Loucy (cell line): ENCODE data around the gene NALCN.

Experiments used
- H2AFZ ChIP-seq: fragments of 200-600 bp; sonication (generic); 2 replicates; pipeline ENCODE4 v1.6.0; 2016; ENCODE audit warnings: antibody characterized with exemption, mild to moderate bottlenecking, low read length, moderate library complexity
- H3F3A ChIP-seq: fragments of 200-600 bp; 2 replicates; pipeline ENCODE4 v1.6.0; 2016; ENCODE audit warnings: antibody characterized with exemption, low read depth, mild to moderate bottlenecking
- H3K27me3 ChIP-seq: fragments of 200-600 bp; sonication (generic); 2 replicates; pipeline ENCODE4 v1.6.1; 2014; ENCODE audit warnings: low read length, mild to moderate bottlenecking; ENCODE audit not compliant: insufficient read depth, poor library complexity, severe bottlenecking
- H3K36me3 ChIP-seq: fragments of 200-600 bp; sonication (generic); 2 replicates; pipeline ENCODE4 v1.6.1; 2016; ENCODE audit warnings: low read length; ENCODE audit not compliant: insufficient read depth
- H3K4me1 ChIP-seq: fragments of 200-600 bp; sonication (generic); 2 replicates; pipeline ENCODE4 v1.5.1; 2014; ENCODE audit warnings: low read length, mild to moderate bottlenecking; ENCODE audit not compliant: insufficient read depth, poor library complexity, severe bottlenecking
- H3K4me2 ChIP-seq: fragments of 200-600 bp; sonication (generic); 2 replicates; pipeline ENCODE4 v1.6.0; 2014; ENCODE audit warnings: antibody characterized with exemption, low read length, low read depth, mild to moderate bottlenecking; ENCODE audit not compliant: poor library complexity, severe bottlenecking
- H3K4me3 ChIP-seq: fragments of 200-600 bp; sonication (generic); 2 replicates; pipeline ENCODE4 v1.5.1; 2014; ENCODE audit warnings: low read length, mild to moderate bottlenecking, mixed read lengths; ENCODE audit not compliant: poor library complexity, severe bottlenecking
- H3K79me2 ChIP-seq: fragments of 200-600 bp; sonication (generic); 2 replicates; pipeline ENCODE4 v1.6.1; 2014; ENCODE audit warnings: low read length; ENCODE audit not compliant: insufficient read depth
- H3K9ac ChIP-seq: fragments of 200-600 bp; sonication (generic); 2 replicates; pipeline ENCODE4 v1.6.0; 2014; ENCODE audit warnings: mild to moderate bottlenecking, low read depth, low read length, moderate library complexity; ENCODE audit not compliant: poor library complexity, severe bottlenecking
- H3K9me2 ChIP-seq: fragments of 200-600 bp; sonication (generic); replicated peaks from 2 replicates; pipeline ENCODE4 v1.6.1; 2016; ENCODE audit warnings: low read depth, low read length, mixed read lengths
- H3K9me3 ChIP-seq: fragments of 200-600 bp; sonication (generic); 2 replicates; pipeline ENCODE4 v1.6.1; 2014; ENCODE audit warnings: mild to moderate bottlenecking, antibody characterized with exemption, low read length, low read depth; ENCODE audit not compliant: insufficient read depth
- H4K20me1 ChIP-seq: fragments of 200-600 bp; sonication (generic); 2 replicates; pipeline ENCODE4 v1.6.0; 2014; ENCODE audit warnings: antibody characterized with exemption, low read length, mild to moderate bottlenecking; ENCODE audit not compliant: insufficient read depth, poor library complexity, severe bottlenecking
- CTCF ChIP-seq: fragments of 200-600 bp; sonication (generic); conservative IDR thresholded peaks from 2 replicates; pipeline ENCODE4 v1.5.1; 2014; ENCODE audit warnings: mild to moderate bottlenecking, antibody characterized with exemption, low read length
- EZH2phosphoT487 ChIP-seq: fragments of 200-600 bp; IDR thresholded peaks from 2 replicates; pipeline ENCODE4 v1.6.1; 2018; ENCODE audit warnings: antibody characterized with exemption, mild to moderate bottlenecking, moderate library complexity, borderline replicate concordance

The NALCN gene

DNA sequence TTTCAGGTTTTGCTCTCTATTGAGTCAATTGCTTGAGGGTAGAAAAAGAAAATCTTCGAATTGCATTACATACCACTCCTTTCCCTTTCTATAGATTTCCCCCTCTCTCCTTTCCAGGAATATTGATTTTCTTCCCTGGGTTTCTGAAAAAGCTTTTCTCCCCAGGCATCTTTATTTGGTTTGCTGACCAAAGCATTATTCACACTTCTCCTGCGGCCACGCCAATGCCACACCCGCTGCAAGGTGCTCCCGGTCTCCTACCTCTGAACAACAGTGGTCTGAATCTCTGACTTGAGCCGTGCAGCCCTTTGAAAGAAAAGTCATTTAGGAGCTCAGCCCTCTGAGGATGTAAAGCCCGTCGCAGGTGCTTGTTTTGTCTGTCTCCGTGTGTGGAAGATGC is 390.8 kb downstream of the NALCN start:
- H2AFZ ChIP-seq: no peak overlapping the region
- no peaks in the 10 kb centered on the region for H4K20me1 ChIP-seq
- H3K4me2 ChIP-seq: no peak overlapping the region
- H3K4me1 ChIP-seq: no peaks in the 10 kb centered on the region
- no peaks in the 10 kb centered on the region for H3K27me3 ChIP-seq
- no peak overlapping the region for H3K4me3 ChIP-seq
- H3K9me2 ChIP-seq: no peaks in the 10 kb centered on the region
- no peaks in the 10 kb centered on the region for H3F3A ChIP-seq
- TF ChIP-seq CTCF: no peak
- no peak for TF ChIP-seq EZH2phosphoT487
- H3K79me2 ChIP-seq: no peaks in the 10 kb centered on the region
- no peaks in the 10 kb centered on the region for H3K9me3 ChIP-seq
- no peaks in the 10 kb centered on the region for H3K36me3 ChIP-seq
- no peak overlapping the region for H3K9ac ChIP-seq

DNA sequence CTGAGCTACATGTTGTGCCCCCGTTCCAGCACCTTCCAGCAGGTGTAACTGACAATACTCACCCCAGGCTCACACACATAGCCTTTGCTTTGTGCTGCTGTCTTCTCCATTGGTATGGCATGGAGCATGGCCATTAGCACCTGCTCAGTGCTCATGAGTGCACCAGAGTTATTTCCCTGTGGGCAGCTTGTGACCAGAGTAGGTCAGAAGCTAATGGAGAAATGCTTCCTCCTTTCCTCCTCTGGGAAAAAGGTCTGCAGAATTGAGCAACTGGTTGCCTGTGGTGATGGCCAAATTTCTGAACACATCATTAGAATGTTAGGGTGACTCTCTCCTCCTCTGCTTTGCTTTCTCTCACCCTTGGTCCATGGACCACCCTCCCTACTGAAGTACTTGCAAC is 397.2 kb downstream of the NALCN start:
- Histone ChIP-seq H3K9me2 (no peaks in the 10 kb centered on the region), H3K4me2 (no peak overlapping the region), H3K79me2 (no peaks in the 10 kb centered on the region), H3F3A (no peaks in the 10 kb centered on the region), H3K4me1 (no peaks in the 10 kb centered on the region), H4K20me1 (no peaks in the 10 kb centered on the region), H3K27me3 (no peaks in the 10 kb centered on the region), H3K9ac (no peak overlapping the region), H3K9me3 (no peaks in the 10 kb centered on the region), H3K36me3 (no peaks in the 10 kb centered on the region), H3K4me3 (no peak overlapping the region), H2AFZ (no peak overlapping the region)
- no peak for TF ChIP-seq EZH2phosphoT487
- TF ChIP-seq CTCF: no peak

DNA sequence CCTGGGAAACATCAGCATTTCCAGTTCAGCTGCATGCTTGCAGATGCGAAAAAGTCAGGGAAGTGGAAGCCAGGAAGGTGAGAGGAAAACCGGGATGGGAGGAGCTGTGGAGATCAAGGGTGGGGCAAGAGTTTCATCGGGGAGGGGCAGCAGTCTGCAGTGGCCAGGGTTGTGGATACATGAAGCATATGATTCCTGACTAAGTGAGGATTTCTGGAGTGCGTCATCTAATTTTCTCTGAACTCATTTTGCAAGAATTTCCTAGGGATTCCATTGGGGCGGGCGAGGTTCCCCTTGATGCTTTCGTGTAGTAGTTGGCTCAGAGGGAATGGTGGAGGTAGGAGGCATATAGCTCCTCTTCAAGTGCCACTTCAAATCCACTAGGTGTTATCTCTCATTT is 397.6 kb downstream of the NALCN start:
- Histone ChIP-seq H3K9ac (no peak overlapping the region), H2AFZ (no peak overlapping the region), H3K4me1 (no peaks in the 10 kb centered on the region), H3K79me2 (no peaks in the 10 kb centered on the region), H3K36me3 (no peaks in the 10 kb centered on the region), H3K27me3 (no peaks in the 10 kb centered on the region), H4K20me1 (no peaks in the 10 kb centered on the region), H3K9me3 (no peaks in the 10 kb centered on the region), H3K4me2 (no peak overlapping the region), H3F3A (no peaks in the 10 kb centered on the region), H3K4me3 (no peak overlapping the region), H3K9me2 (no peaks in the 10 kb centered on the region)
- TF ChIP-seq EZH2phosphoT487 (no peak), CTCF (no peak)
